ENCODE results near the gene RNF175. TPM values are rescaled to one million over a fixed set of nuclear protein-coding genes. Genes with fewer than 3 reads are reported as not detected.

RNF175 gene
- total RNA-seq, 6 donors from 2014 or later, result not detected

GRCh38 chr4:153733751-153734448 lies 25.9 kb downstream of the RNF175 start:
- DNase-seq (no peak), ATAC-seq (ENCODE audit: low FRiP score in 2 of 2) (no peak)
- H3K9me3 ChIP-seq, result no peaks in the 10 kb centered on the region
- no peak for TF ChIP-seq CTCF (IDR thresholded peaks at IDR 0.05)
- TF ChIP-seq POLR2AphosphoS5 (IDR thresholded peaks at IDR 0.05), result no peak
- no peak for TF ChIP-seq EP300 (IDR thresholded peaks at IDR 0.05)
- no peak for TF ChIP-seq POLR2A (IDR thresholded peaks at IDR 0.05)
- no peaks in the 10 kb centered on the region for H3K27me3 ChIP-seq
- H3K27ac ChIP-seq, result no peak overlapping the region
- H3K4me1 ChIP-seq, result peaks cover 0 to 3% (median 0%) of the 10 kb centered on the region in 4 donors
- no peak overlapping the region for H3K4me3 ChIP-seq
- WGBS, 2 donors, result 75% methylated on average over 4 of the region's 4 CpGs
- H3K36me3 ChIP-seq, result no peaks in the 10 kb centered on the region

- Histone ChIP-seq H3K4me3 (no peak overlapping the region), H3K36me3 (no peaks in the 10 kb centered on the region), H3K9me3 (no peaks in the 10 kb centered on the region), H3K27ac (no peak overlapping the region), H3K4me1 (peaks cover 0 to 3% (median 0%) of the 10 kb centered on the region in 4 donors), H3K27me3 (no peaks in the 10 kb centered on the region)
- 39 to 43% methylated on average over 3 of the region's 3 CpGs for WGBS, 2 donors
- DNase-seq (no peak), ATAC-seq (ENCODE audit: low FRiP score in 2 of 2) (no peak)
- TF ChIP-seq POLR2AphosphoS5 (IDR thresholded peaks at IDR 0.05), result no peak
- no peak for TF ChIP-seq POLR2A (IDR thresholded peaks at IDR 0.05)
- TF ChIP-seq CTCF (IDR thresholded peaks at IDR 0.05), result no peak
- no peak for TF ChIP-seq EP300 (IDR thresholded peaks at IDR 0.05)
These were observed 28.6 kb downstream of the RNF175 start for GRCh38 chr4:153731239-153731638.

DNA sequence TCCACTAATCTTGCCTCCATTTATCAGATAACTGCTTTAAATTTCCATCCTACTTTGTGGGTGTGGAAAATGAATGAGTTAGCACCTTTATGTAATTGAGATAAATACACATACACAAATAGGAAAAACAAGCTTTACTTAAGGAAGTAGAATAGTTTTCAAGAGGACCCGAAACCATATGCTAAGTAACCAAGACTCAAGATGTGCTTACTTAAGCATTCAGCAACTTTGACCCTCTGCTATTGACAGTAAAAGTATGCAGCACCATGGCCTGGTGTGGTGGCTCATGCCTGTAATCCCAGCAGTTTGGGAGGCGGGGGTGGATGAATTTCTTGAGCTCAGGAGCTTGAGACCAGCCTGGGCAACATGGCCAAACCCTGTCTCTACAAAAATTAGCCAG lies 29.9 kb downstream of the RNF175 start:
- no peak for TF ChIP-seq POLR2AphosphoS5 (IDR thresholded peaks at IDR 0.05)
- no peak for TF ChIP-seq EP300 (IDR thresholded peaks at IDR 0.05)
- TF ChIP-seq CTCF (IDR thresholded peaks at IDR 0.05), result no peak
- no peak for TF ChIP-seq POLR2A (IDR thresholded peaks at IDR 0.05)
- H3K4me1 ChIP-seq, result peaks cover 0 to 3% (median 0%) of the 10 kb centered on the region in 4 donors
- no peak overlapping the region for H3K4me3 ChIP-seq
- H3K36me3 ChIP-seq, result no peaks in the 10 kb centered on the region
- ATAC-seq (ENCODE audit: low FRiP score in 2 of 2), result no peak
- H3K27ac ChIP-seq, result no peak overlapping the region
- DNase-seq, result no peak
- no peaks in the 10 kb centered on the region for H3K9me3 ChIP-seq
- WGBS, 2 donors, result 75 to 86% methylated on average over 2 of the region's 2 CpGs
- H3K27me3 ChIP-seq, result no peaks in the 10 kb centered on the region

DNA sequence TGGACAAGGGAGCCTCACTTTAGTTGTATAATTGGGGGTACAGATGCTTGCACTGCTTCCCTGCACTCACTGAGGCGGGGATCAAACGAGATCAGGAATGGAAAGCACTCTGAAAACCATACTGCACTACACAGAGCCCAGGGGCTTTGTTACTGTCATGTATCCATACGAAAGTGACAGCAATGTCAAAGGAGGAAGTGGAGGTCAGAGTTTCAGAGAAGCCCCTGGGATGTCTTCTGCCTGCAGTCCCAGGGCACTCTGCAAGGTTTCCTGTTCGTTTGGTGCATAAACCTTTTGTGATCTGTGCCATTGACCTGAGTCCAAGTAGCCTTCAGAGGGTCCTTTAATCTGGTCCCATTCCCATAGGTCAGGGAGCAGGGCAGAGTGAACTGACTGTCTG lies 31.2 kb downstream of the RNF175 start:
- ATAC-seq (ENCODE audit: low FRiP score in 2 of 2) (no peak), DNase-seq (no peak)
- H3K27me3 ChIP-seq, result no peaks in the 10 kb centered on the region
- no peak overlapping the region for H3K27ac ChIP-seq
- no peak overlapping the region for H3K4me3 ChIP-seq
- H3K36me3 ChIP-seq, result no peaks in the 10 kb centered on the region
- H3K4me1 ChIP-seq, result peaks cover 0 to 3% (median 0%) of the 10 kb centered on the region in 4 donors
- WGBS, 2 donors, result 67 to 73% methylated on average over 4 of the region's 4 CpGs
- TF ChIP-seq CTCF (IDR thresholded peaks at IDR 0.05) (no peak), POLR2AphosphoS5 (IDR thresholded peaks at IDR 0.05) (no peak), EP300 (IDR thresholded peaks at IDR 0.05) (no peak)
- H3K9me3 ChIP-seq, result no peaks in the 10 kb centered on the region

DNA sequence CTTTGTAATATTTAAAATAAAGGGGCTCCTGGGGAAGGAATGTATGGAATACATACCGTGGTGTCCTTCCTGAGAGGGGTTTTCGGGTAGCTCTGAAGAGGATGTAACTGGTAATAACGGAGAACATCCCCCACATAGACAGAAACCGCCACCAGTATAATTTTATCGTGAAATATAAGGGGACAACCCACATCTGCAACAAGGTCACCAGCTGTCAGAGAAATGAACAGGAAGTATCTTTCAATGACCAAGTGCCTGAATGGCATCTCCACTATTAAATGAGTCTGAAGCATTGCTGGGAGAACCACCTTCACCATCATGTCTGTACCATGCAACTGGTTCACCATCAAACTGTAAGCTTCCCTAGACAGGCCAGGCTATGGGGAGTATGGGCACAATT lies 31.7 kb downstream of the RNF175 start:
- ATAC-seq (ENCODE audit: low FRiP score in 2 of 2) (no peak), DNase-seq (no peak)
- TF ChIP-seq EP300 (IDR thresholded peaks at IDR 0.05), result no peak
- no peak for TF ChIP-seq POLR2AphosphoS5 (IDR thresholded peaks at IDR 0.05)
- TF ChIP-seq POLR2A (IDR thresholded peaks at IDR 0.05), result no peak
- TF ChIP-seq CTCF (IDR thresholded peaks at IDR 0.05), result no peak
- Histone ChIP-seq H3K4me1 (peaks cover 0 to 3% (median 0%) of the 10 kb centered on the region in 4 donors), H3K27me3 (no peaks in the 10 kb centered on the region), H3K9me3 (no peaks in the 10 kb centered on the region), H3K27ac (no peak overlapping the region), H3K4me3 (no peak overlapping the region), H3K36me3 (no peaks in the 10 kb centered on the region)
- 81 to 83% methylated on average over 5 of the region's 5 CpGs for WGBS, 2 donors

All from upper lobe of left lung (tissue), 6 donors.